ENCODE results near the gene MAGEA9B. TPM values are rescaled to one million over a fixed set of nuclear protein-coding genes. Genes with fewer than 3 reads are reported as not detected.
"Not testable (repeated sequence)": the region's sequence is repeated elsewhere in the genome, so short reads cannot be mapped to it uniquely, and the experiment has no call there.

The MAGEA9B gene
- total and polyA plus RNA-seq, 2 donors from 2014 or later: not detected

- H3K4me1 ChIP-seq (ENCODE audit: control insufficient read depth in 2 of 3, insufficient read depth in 2 of 3, low read depth in 1 of 3, low read length in 3 of 3); H3K4me3 ChIP-seq (ENCODE audit: low read length in 3 of 3); H3K27ac ChIP-seq (ENCODE audit: low read depth in 2 of 2, low read length in 2 of 2); DNase-seq; H3K9ac ChIP-seq (ENCODE audit: low read length in 3 of 3); FAIRE-seq; H3K9me3 ChIP-seq (ENCODE audit: control insufficient read depth in 2 of 3, insufficient read depth in 1 of 3, low read length in 3 of 3); H3K27me3 ChIP-seq (ENCODE audit: control insufficient read depth, insufficient read depth, low read length); intact Hi-C loops (cut with DNase I); H3K36me3 ChIP-seq (ENCODE audit: control insufficient read depth in 2 of 3, insufficient read depth in 3 of 3, low read length in 3 of 3): not testable (repeated sequence)
These were observed 8.0 kb upstream of the MAGEA9B start, which contains the start of gene HSFX2 for GRCh38 chrX:149595214-149595613. HSFX2 (minus strand) TSS chrX:149595314; CDS start chrX:149594700, 614 bp downstream.

- DNase-seq; H3K27ac ChIP-seq (ENCODE audit: low read depth in 2 of 2, low read length in 2 of 2); H3K4me3 ChIP-seq (ENCODE audit: low read length in 3 of 3); H3K9ac ChIP-seq (ENCODE audit: low read length in 3 of 3); FAIRE-seq; H3K36me3 ChIP-seq (ENCODE audit: control insufficient read depth in 2 of 3, insufficient read depth in 3 of 3, low read length in 3 of 3); H3K27me3 ChIP-seq (ENCODE audit: control insufficient read depth, insufficient read depth, low read length); H3K4me1 ChIP-seq (ENCODE audit: control insufficient read depth in 2 of 3, insufficient read depth in 2 of 3, low read depth in 1 of 3, low read length in 3 of 3); H3K9me3 ChIP-seq (ENCODE audit: control insufficient read depth in 2 of 3, insufficient read depth in 1 of 3, low read length in 3 of 3); intact Hi-C loops (cut with DNase I): not testable (repeated sequence)
These were observed 3.7 kb upstream of the MAGEA9B start for GRCh38 chrX:149590993-149591392.

GRCh38 chrX:149585631-149586030 is 1.6 kb downstream of the MAGEA9B start:
- H3K27ac ChIP-seq (ENCODE audit: low read depth in 2 of 2, low read length in 2 of 2); H3K27me3 ChIP-seq (ENCODE audit: control insufficient read depth, insufficient read depth, low read length); FAIRE-seq; intact Hi-C loops (cut with DNase I); H3K9me3 ChIP-seq (ENCODE audit: control insufficient read depth in 2 of 3, insufficient read depth in 1 of 3, low read length in 3 of 3); H3K36me3 ChIP-seq (ENCODE audit: control insufficient read depth in 2 of 3, insufficient read depth in 3 of 3, low read length in 3 of 3); H3K4me1 ChIP-seq (ENCODE audit: control insufficient read depth in 2 of 3, insufficient read depth in 2 of 3, low read depth in 1 of 3, low read length in 3 of 3); DNase-seq; H3K4me3 ChIP-seq (ENCODE audit: low read length in 3 of 3); H3K9ac ChIP-seq (ENCODE audit: low read length in 3 of 3): not testable (repeated sequence)

- FAIRE-seq; intact Hi-C loops (cut with DNase I); H3K4me3 ChIP-seq (ENCODE audit: low read length in 3 of 3); H3K9me3 ChIP-seq (ENCODE audit: control insufficient read depth in 2 of 3, insufficient read depth in 1 of 3, low read length in 3 of 3); H3K4me1 ChIP-seq (ENCODE audit: control insufficient read depth in 2 of 3, insufficient read depth in 2 of 3, low read depth in 1 of 3, low read length in 3 of 3); H3K27ac ChIP-seq (ENCODE audit: low read depth in 2 of 2, low read length in 2 of 2); H3K9ac ChIP-seq (ENCODE audit: low read length in 3 of 3); H3K36me3 ChIP-seq (ENCODE audit: control insufficient read depth in 2 of 3, insufficient read depth in 3 of 3, low read length in 3 of 3); DNase-seq; H3K27me3 ChIP-seq (ENCODE audit: control insufficient read depth, insufficient read depth, low read length): not testable (repeated sequence)
These were observed 13.8 kb downstream of the MAGEA9B start for GRCh38 chrX:149573456-149573855.

- intact Hi-C loops (cut with DNase I): no loop called here
- Histone ChIP-seq H3K9me3 (ENCODE audit: control insufficient read depth in 2 of 3, insufficient read depth in 1 of 3, low read length in 3 of 3) (no peaks in the 10 kb centered on the region), H3K9ac (ENCODE audit: low read length in 3 of 3) (no peak overlapping the region), H3K4me1 (ENCODE audit: control insufficient read depth in 2 of 3, insufficient read depth in 2 of 3, low read depth in 1 of 3, low read length in 3 of 3) (no peaks in the 10 kb centered on the region), H3K36me3 (ENCODE audit: control insufficient read depth in 2 of 3, insufficient read depth in 3 of 3, low read length in 3 of 3) (no peaks in the 10 kb centered on the region), H3K4me3 (ENCODE audit: low read length in 3 of 3) (no peak overlapping the region), H3K27me3 (ENCODE audit: control insufficient read depth, insufficient read depth, low read length) (no peaks in the 10 kb centered on the region), H3K27ac (ENCODE audit: low read depth in 2 of 2, low read length in 2 of 2) (no peak overlapping the region)
- no peak for FAIRE-seq
- DNase-seq: no peak
- TF ChIP-seq CTCF (IDR thresholded peaks at IDR 0.05; ENCODE audit: borderline replicate concordance, extremely low read depth, insufficient read depth): no peak
These were observed 14.5 kb downstream of the MAGEA9B start for GRCh38 chrX:149572743-149573142.
